DND-41 (cell line): Measurements from ENCODE around the gene ANKRD39.

ENCODE experiments used
- EZH2 ChIP-seq: IDR thresholded peaks from 3 replicates; pipeline ENCODE4 v1.6.1; 2012; ENCODE audit warnings: borderline replicate concordance, low read depth, mild to moderate bottlenecking, moderate library complexity, low read length, inconsistent platforms; ENCODE audit not compliant: severe bottlenecking
- TF ChIP-seq, protein P1 (sequence below): IDR thresholded peaks from 2 replicates; pipeline ENCODE4 v1.5.1; 2012; ENCODE audit warnings: borderline replicate concordance, low read length, moderate library complexity, mild to moderate bottlenecking; ENCODE audit not compliant: poor library complexity, severe bottlenecking; ENCODE audit errors: extremely low read depth

DNA sequence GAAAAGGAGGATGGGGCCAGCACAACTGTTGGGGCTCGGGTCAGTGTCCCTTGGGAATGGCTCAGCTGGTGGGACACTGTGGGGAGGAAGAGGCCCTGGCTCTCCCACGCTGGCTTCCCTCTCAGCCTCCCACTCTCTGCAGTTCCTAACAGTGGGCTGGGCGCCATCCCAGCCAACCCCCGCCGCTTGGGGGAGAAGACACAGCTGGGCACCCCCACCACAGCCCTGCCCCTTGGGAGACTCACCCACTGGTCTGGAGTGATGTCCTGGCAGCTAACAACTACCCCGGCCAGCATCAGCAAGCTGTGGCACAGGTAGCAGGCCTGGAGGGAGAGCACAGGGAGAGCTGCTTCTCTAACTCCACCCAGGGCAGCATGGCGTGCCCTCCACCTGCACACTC is 20.4 kb upstream of the ANKRD39 start:
- TF ChIP-seq, protein P1, sequence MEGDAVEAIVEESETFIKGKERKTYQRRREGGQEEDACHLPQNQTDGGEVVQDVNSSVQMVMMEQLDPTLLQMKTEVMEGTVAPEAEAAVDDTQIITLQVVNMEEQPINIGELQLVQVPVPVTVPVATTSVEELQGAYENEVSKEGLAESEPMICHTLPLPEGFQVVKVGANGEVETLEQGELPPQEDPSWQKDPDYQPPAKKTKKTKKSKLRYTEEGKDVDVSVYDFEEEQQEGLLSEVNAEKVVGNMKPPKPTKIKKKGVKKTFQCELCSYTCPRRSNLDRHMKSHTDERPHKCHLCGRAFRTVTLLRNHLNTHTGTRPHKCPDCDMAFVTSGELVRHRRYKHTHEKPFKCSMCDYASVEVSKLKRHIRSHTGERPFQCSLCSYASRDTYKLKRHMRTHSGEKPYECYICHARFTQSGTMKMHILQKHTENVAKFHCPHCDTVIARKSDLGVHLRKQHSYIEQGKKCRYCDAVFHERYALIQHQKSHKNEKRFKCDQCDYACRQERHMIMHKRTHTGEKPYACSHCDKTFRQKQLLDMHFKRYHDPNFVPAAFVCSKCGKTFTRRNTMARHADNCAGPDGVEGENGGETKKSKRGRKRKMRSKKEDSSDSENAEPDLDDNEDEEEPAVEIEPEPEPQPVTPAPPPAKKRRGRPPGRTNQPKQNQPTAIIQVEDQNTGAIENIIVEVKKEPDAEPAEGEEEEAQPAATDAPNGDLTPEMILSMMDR, result no peak
- no peak for TF ChIP-seq EZH2
